Neural crest cell (in vitro differentiated cells): Measurements from ENCODE around the gene CDK15. TPM values are rescaled to one million over a fixed set of nuclear protein-coding genes. Genes with fewer than 3 reads are reported as not detected.

Source experiments
- DNase-seq: peaks from one replicate; pipeline ENCODE4 v3.0.0; 2021; ENCODE audit warnings: low read depth, mixed read lengths, low spot score
- H3K27ac Mint-ChIP-seq: one replicate; pipeline ENCODE4 v1.8.0; 2021; ENCODE audit warnings: mild to moderate bottlenecking, mixed read lengths; ENCODE audit not compliant: unreplicated experiment
- H3K27me3 Mint-ChIP-seq: 2 replicates; pipeline ENCODE4 v1.8.0; 2021; ENCODE audit warnings: low read depth, mild to moderate bottlenecking, mixed read lengths
- H3K36me3 Mint-ChIP-seq: 2 replicates; pipeline ENCODE4 v1.8.0; 2021; ENCODE audit warnings: low read depth, mild to moderate bottlenecking, mixed read lengths
- H3K4me1 Mint-ChIP-seq: 2 replicates; pipeline ENCODE4 v1.8.0; 2021; ENCODE audit warnings: mixed read lengths
- H3K4me3 Mint-ChIP-seq: one replicate; pipeline ENCODE4 v1.8.0; 2021; ENCODE audit warnings: mild to moderate bottlenecking, mixed read lengths
- H3K9me3 Mint-ChIP-seq: 2 replicates; pipeline ENCODE4 v1.8.0; 2021; ENCODE audit warnings: mixed read lengths
- CTCF ChIP-seq: fragments of 200-600 bp; sonication (generic); conservative IDR thresholded peaks from 2 replicates; pipeline ENCODE4 v1.5.0; 2021; ENCODE audit warnings: antibody characterized with exemption, mild to moderate bottlenecking
- total RNA-seq: library from RNA; stranded (reverse); gene quantifications from 2 replicates; pipeline ENCODE4 v1.2.1, GENCODE V29; 2021

Gene CDK15
- total RNA-seq, 1 donor from 2014 or later: not detected

DNA sequence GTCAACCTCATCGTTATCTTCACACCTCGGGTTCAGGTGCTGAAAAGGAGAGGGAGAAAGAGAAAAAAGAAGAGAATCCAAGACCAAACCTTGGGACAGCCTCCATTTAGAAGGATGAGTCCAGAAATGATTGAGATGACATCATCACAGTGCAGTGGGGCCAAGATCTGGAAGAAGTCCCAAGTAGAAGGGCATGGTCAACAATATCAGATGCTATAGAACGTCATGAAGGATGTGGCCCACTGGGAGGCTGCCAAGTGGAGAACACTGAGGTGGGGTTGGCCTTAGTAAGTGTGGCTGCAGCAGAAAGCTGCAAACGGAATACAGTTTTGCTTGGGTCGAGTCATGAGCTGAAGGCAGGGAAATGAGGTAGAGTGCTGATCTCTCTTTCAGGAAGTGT, 136.2 kb downstream of the CDK15 start:
- Mint-ChIP-seq H3K36me3 (no peaks in the 10 kb centered on the region), H3K27ac (no peak overlapping the region), H3K4me3 (no peak overlapping the region), H3K9me3 (no peaks in the 10 kb centered on the region), H3K27me3 (no peaks in the 10 kb centered on the region), H3K4me1 (peaks cover 14% of the 10 kb centered on the region)
- no peak for TF ChIP-seq CTCF
- DNase-seq: no peak

Other genes starting within 250 kb of the CDK15 start
- gene TMEM237, start 163.0 kb upstream of the CDK15 start, total RNA-seq: 67.5 and 67.8 TPM in 2 replicates
- gene MPP4, start 107.9 kb upstream of the CDK15 start, total RNA-seq: 0.18 and 0.19 TPM in 2 replicates
- 36.1 and 37.0 TPM in 2 replicates for gene ALS2, start 25.6 kb upstream of the CDK15 start, total RNA-seq
- gene FZD7, start 227.3 kb downstream of the CDK15 start, total RNA-seq: 89.1 and 91.0 TPM in 2 replicates